Pons (tissue), 1 donor: Measurements from ENCODE around the gene ITK.
"Not testable (repeated sequence)": the region's sequence is repeated elsewhere in the genome, so short reads cannot be mapped to it uniquely, and the experiment has no call there.

Source experiments
- DNase-seq: peaks from one replicate; pipeline ENCODE4 v3.0.0-alpha.2; 2016; ENCODE audit warnings: low spot score

The ITK gene

DNA sequence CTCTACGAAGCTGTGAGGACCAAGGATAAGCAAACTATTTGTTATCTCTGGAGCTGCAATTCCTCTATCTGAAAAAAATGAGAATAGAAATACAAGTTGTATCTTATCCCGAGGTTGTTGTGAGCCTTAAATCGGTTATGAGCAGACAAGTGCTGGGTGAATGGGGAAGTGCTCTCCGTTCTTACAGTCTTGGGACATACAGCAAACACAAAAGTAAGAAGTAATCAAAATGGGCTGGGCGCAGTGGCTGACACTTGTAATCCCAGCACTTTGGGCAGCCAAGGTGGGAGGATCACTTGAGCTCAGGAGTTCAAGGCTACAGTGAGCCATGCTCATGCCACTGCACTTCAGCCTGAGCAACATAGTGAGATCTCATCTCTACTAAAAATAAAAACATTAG is 31.7 kb downstream of the ITK start:
- DNase-seq, result no peak

GRCh38 chr5:157213527-157214243 is 33.0 kb downstream of the ITK start:
- no peak for DNase-seq

DNA sequence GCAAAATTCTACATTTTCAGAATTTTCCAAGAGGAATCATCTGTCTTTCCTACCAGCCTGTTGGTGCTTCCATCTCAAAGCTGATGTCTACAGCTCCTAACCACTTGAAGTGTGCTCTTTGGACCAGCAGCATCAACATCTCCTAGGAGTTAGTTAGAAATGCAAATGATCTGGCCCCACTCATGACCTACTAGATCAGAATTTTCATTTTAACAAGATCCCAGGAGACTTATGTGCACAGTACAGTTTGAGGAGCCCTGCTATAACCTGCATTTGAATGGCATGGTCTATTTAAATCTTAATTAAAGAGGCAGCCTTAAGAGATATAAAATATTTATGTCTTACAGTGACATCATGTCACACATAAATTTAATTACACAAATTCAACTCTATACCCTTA is 33.8 kb downstream of the ITK start:
- DNase-seq, result no peak

- no peak for DNase-seq
Measured at GRCh38 chr5:157214861-157215513, 34.3 kb downstream of the ITK start.

GRCh38 chr5:157215514-157216167 is 35.0 kb downstream of the ITK start:
- no peak for DNase-seq

DNA sequence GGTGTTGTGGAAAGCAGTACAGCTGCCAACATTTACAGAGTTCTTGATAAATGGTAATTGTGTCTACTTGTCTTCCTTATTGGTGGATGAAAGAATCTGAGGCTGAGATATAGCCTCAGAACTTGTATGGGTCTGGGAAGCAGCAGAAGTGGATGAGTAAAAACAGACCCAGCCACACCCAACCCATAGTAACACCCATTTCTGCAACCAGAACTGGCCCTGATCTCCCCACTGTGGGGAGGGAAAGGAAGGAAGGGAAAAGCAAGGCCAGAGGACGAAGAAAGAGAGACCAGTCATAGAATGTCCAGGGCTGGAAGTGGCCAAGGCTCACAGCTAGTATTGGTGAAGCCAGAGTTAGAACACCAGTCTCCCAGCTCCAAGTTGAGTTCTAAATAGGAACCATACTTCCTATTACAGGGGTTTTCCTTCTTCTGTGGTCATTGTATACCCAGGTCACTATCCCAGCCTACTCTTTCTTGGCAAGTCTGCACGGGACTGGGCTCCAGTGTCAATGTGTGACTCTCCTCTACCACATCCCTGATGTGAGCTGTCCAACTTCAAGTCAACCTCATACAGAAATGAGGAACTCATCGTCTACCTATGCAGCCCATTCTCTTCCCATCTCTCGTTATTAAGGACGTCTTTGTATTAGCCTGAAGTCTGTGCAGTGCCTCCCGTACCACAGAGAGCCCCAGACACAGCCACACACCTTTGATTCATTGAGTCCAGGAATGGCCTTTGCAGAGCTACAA is 35.9 kb downstream of the ITK start:
- no peak for DNase-seq

DNA sequence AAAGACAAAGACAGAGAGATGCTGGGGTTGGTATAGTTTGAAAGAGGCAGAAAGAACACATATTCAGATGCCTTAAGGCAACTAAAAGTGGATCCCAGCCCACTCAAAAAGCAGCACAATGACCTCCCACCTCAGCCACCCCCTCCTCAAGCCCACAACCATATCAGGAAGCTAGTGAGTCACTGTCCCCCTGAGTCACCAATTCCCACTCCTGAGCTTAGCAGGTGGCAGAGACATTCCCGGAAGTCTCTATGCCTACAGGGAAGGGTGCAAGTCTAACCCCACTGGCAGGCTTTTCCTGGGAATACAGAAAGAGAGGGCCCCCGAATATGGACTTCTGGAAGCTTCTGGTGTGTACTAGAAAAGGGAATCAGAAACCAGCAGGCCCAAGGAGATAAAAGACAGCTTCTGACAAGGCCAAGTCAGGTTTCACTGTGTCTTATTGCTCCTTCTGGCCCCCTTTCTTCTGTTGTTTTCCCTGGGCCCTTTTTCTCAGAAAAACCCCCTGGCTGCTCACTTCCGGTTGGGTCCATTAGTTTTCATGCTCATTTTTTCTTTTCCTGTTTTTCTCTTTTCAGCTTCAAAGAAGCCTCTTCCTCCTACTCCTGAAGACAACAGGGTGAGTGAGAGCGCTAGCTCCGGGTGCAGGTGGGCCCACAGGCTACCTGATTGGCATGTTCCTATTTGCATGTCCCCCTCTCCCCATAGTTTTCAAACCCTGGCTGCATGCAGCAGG is 36.8 kb downstream of the ITK start:
- DNase-seq, result no peak

GRCh38 chr5:157219491-157220271 is 39.0 kb downstream of the ITK start:
- no peak for DNase-seq

DNA sequence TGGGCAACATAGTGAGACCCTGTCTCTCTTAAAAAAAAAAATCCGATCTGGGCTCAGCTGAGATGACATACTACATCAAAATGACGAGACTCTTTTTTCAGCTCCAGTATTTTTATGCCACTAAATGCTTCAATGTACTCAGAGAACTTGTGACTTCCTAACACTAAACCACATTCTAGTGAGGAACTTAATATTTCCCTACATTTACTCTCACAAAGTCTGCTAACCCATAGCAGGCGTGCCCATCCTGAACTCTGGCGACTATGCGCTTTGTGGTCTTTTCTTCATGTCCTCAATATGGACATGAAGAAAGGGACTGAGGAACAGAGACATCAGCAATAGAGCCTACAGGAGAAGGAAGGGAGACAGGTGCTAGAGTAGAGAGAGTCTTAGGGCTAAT is 41.3 kb downstream of the ITK start:
- DNase-seq, result no peak

GRCh38 chr5:157222506-157223230 is 42.0 kb downstream of the ITK start:
- no peak for DNase-seq

DNA sequence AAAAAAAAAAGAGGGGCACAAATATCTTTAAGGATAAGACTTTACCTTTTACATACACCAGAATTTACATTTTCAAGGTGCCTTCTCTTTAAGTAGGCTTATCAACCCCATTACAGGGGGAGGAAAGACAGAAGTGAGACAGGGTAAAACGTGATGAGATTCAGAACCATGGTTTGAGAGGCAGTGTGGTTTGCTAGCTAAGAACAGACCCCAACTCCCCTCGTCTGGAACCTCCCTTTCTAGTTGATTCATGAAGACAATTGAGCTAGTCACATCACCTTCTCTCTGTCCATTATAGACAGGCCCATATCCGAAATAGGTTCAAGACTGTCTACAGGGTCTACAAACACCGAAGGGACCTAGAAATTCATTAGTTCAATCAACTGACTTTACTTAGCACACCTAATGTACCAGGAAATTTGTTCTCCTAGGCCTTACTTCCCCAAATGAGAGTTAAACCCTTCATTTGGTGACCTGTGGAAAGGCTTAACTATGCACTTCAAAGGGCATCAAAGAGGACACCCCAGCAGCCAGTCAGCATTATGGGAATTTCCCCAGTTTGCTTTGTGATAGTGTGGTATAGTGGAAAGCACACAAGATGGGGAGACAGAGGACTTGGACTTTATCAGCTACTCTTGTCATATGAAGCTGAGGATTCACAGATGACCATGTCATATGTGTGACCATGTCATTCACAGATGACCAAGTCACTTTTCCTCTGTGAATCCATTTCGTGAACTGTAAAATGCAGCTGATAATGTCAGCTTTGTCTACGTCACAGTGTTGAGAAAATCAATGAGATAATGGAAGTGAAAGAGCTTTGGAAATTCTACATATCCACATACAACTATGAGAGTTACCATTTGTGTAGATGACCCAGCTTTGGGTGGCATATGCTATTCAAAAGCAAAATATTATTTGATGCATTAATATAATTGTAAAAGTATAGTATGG is 45.1 kb downstream of the ITK start:
- DNase-seq, result no peak

GRCh38 chr5:157230610-157231009 is 50.0 kb downstream of the ITK start:
- DNase-seq, result no peak

- no peak for DNase-seq
Measured at GRCh38 chr5:157232706-157233105, 52.1 kb downstream of the ITK start.

DNA sequence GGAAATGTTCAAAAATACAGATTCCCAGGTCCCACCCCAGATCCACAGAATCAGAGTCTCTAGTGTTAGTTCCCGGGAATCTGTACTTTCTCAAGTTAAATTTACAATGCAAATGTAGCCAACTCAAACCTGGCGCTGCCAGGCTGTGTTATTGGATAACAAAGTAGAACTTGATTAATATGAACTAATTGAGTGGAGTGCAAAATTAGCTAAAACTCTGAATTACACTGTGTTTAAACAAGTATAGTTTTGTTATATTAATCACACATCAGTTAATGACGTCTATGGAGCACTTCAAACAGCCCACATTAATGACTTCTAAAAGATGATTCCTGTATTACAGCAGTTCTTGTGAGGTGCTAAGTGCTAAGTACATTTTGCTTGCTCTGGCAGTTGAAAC is 52.9 kb downstream of the ITK start:
- no peak for DNase-seq

DNA sequence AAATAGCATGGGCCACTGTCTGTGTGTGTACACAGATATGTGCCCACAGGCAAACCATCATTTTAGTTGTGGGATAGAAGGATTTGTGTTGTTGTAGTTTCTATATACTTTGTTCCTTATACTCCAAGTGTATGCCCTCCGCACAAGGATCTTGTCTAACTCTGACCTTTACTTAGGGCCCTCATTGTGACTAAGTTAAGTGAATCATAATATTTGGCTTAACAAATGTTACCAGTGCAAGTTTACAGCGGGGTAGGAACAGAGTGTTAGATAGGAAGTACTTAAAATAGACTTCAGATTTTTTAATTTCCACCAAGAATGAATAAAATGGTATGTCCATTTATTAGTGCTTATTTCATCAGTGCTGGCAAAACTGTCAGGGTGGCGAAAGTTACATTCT is 55.8 kb downstream of the ITK start:
- no peak for DNase-seq

- DNase-seq, result no peak
Measured at GRCh38 chr5:157241483-157241882, 60.8 kb downstream of the ITK start.

GRCh38 chr5:157244704-157245103 is 64.1 kb downstream of the ITK start:
- DNase-seq, result not testable (repeated sequence)

DNA sequence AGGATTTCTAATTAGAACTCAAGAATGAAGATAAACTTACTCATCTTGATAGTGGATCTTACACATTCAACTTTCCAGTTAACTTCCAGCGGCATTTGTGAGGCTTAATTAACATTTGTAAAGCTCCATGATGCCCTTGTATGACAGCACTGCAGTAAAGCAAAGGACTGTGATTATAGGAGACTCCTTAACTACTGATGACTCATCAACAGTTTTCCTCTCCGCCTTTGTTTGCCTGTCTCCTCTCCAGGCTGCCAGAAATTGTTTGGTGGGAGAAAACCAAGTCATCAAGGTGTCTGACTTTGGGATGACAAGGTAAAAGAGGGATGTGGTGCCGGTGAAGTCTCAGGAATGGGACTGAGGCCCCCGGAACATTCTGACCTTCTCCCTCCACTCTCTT is 64.8 kb downstream of the ITK start:
- DNase-seq, result no peak

DNA sequence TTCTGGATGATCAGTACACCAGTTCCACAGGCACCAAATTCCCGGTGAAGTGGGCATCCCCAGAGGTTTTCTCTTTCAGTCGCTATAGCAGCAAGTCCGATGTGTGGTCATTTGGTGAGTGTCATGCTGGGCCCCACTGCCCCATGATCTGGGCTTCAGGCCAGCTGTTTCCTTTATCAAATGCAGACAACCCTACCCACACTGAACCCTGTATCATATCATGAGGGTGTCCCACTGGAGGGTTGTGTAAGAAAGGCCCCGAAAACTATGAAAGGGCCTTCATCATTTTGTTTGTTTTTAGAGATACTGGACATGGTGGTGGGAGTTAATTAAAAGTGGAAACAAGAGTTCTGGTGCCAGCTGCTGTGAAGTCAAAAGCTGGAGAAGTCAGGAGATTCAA is 65.2 kb downstream of the ITK start:
- no peak for DNase-seq
